NT2/D1 (cell line): ENCODE measurements around the gene SLC7A1.

Experiments used
- DNase-seq: peaks from one replicate; pipeline ENCODE4 v3.0.0-alpha.2; 2011; ENCODE audit warnings: low read depth, low spot score
- H3K27me3 ChIP-seq: 2 replicates; pipeline ENCODE4 v1.6.0; 2011; ENCODE audit warnings: mild to moderate bottlenecking; ENCODE audit not compliant: insufficient read length, insufficient read depth
- H3K36me3 ChIP-seq: 2 replicates; pipeline ENCODE4 v1.6.1; 2011; ENCODE audit warnings: mild to moderate bottlenecking, low read length, mixed read lengths; ENCODE audit not compliant: insufficient read depth, insufficient read length
- H3K4me1 ChIP-seq: 2 replicates; pipeline ENCODE4 v1.5.1; 2011; ENCODE audit not compliant: insufficient read depth, insufficient read length
- H3K4me3 ChIP-seq: 2 replicates; pipeline ENCODE4 v1.5.1; 2011; ENCODE audit warnings: low read depth; ENCODE audit not compliant: insufficient read length
- H3K9ac ChIP-seq: 2 replicates; pipeline ENCODE4 v1.6.0; 2011; ENCODE audit warnings: low read depth; ENCODE audit not compliant: insufficient read length
- H3K9me3 ChIP-seq: 2 replicates; pipeline ENCODE4 v1.5.1; 2011; ENCODE audit warnings: mild to moderate bottlenecking, low read length; ENCODE audit not compliant: insufficient read depth
- SUZ12 ChIP-seq: IDR thresholded peaks from 2 replicates; pipeline ENCODE4 v1.6.1; 2011; ENCODE audit not compliant: insufficient read length, insufficient read depth; ENCODE audit errors: extremely low read depth
- YY1 ChIP-seq: IDR thresholded peaks from 2 replicates; pipeline ENCODE4 v1.6.1; 2011; ENCODE audit not compliant: insufficient read length, insufficient read depth
- ZNF274 ChIP-seq: IDR thresholded peaks from 2 replicates; pipeline ENCODE4 v1.6.1; 2011; ENCODE audit warnings: mild to moderate bottlenecking, low read depth, low read length

The SLC7A1 gene

DNA sequence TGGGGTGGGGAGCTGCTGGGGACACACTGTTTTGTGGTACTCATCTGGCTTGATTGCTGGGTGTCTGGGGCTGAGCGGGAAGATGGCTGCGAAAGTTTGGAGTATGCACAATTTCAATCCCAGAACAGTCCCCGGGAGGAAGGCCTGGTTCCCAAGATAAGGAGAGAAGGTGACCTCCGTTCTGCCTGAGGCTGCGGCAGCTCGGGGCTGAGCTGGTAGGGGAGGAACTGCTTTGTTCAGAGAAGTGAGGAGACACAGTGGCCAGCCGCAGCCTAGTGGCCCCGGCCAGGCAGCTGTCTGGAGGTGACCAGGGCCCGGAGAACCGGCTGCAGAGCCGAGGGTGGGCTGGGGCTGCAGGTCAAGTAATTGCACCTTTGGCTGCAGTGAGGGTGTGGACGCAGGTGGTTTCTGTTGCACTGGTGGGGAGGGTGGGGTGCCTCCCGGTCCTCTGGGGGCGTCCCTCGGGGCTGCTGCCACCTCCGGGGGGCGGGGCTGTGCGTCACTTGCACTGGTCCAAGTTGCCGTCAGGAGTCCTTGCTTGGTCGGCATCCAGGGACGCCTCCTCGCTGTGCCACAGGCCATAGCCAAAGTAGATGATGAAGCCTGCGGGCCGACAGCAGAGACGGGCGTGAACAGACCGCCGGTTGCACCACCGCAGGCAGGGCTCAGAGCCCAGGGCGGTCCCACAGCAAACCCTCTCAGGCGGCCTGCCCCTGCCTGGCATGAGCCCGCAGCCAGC, 81.3 kb downstream of the SLC7A1 start:
- TF ChIP-seq ZNF274 (no peak), YY1 (no peak), SUZ12 (no peak)
- H3K4me1 ChIP-seq: no peaks in the 10 kb centered on the region
- no peak for DNase-seq
- H3K27me3 ChIP-seq: no peaks in the 10 kb centered on the region
- H3K4me3 ChIP-seq: no peak overlapping the region
- no peak overlapping the region for H3K9ac ChIP-seq
- no peaks in the 10 kb centered on the region for H3K9me3 ChIP-seq
- H3K36me3 ChIP-seq: peaks cover 83% of the 10 kb centered on the region

DNA sequence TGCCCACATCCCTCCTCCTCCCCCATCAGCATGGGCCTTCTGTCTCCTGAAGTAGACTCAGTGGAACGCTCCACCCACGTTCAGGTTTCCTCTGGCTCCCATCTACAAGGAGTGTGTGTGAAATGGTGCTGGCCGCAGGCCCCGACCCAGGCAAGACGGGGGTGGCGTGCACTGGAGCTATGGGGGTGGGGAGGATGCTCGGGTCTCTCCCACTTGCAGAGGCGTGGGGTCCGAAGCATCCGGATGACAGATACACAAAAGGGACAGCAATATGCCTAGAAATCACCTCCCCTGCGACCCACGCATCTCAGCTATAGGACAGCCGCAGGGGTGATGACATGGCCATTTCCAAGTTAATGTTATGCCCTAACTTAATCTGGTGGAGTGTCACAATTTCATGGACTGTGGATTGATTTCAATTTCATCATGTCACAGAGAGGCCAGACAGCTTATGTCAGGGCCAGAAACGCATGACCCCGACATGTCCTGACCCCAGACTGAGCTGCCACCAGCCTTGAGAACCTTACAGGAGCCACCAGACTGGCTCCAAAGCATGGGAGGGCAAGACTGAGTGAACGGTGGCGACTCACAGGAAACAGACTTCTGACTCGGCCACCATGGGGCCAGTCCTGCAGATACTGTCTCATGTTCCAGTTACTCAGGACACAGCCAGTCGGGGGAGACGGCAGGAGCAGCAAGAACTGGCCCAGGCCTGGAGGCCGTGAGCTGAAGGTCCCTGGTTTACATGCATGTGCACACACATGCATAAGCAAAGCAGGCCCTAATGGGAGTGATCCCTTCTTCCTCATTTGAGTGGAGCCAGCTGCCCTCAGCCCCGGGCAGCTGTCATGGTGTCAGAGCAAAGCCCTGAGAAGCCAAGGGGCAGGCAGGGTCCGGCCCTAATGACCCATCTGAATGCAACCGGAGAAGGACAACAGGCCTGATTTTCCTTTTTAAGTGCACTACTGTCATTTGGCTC, 82.2 kb downstream of the SLC7A1 start:
- no peaks in the 10 kb centered on the region for H3K27me3 ChIP-seq
- H3K9ac ChIP-seq: no peak overlapping the region
- peaks cover 2% of the 10 kb centered on the region for H3K4me1 ChIP-seq
- DNase-seq: no peak
- TF ChIP-seq YY1 (no peak), SUZ12 (no peak), ZNF274 (no peak)
- H3K9me3 ChIP-seq: no peaks in the 10 kb centered on the region
- H3K4me3 ChIP-seq: no peak overlapping the region
- peaks cover 75% of the 10 kb centered on the region for H3K36me3 ChIP-seq

DNA sequence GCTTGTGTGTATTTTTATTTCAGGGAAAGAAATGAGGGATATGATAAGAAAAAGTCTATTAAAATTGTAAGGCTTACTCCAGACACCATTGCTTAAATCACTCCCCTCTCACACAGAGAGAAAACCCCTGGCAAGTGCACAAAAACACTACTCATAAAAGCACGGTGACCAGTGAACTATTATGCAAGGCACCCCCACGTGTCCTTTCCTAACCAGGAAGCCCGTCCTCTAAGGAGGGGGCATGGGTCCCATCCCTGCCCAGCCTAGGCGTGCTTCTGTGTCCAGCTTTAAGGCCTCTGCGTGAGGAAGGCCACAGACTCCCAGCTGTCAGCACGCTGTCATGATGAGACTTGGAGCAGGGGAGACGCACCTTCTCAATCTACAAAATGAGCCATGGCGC, 83.5 kb downstream of the SLC7A1 start:
- Histone ChIP-seq H3K36me3 (peaks cover 62% of the 10 kb centered on the region), H3K9ac (no peak overlapping the region), H3K9me3 (no peaks in the 10 kb centered on the region), H3K4me1 (peaks cover 3% of the 10 kb centered on the region), H3K27me3 (no peaks in the 10 kb centered on the region), H3K4me3 (no peak overlapping the region)
- DNase-seq: no peak
- no peak for TF ChIP-seq ZNF274
- TF ChIP-seq SUZ12: no peak
- no peak for TF ChIP-seq YY1

DNA sequence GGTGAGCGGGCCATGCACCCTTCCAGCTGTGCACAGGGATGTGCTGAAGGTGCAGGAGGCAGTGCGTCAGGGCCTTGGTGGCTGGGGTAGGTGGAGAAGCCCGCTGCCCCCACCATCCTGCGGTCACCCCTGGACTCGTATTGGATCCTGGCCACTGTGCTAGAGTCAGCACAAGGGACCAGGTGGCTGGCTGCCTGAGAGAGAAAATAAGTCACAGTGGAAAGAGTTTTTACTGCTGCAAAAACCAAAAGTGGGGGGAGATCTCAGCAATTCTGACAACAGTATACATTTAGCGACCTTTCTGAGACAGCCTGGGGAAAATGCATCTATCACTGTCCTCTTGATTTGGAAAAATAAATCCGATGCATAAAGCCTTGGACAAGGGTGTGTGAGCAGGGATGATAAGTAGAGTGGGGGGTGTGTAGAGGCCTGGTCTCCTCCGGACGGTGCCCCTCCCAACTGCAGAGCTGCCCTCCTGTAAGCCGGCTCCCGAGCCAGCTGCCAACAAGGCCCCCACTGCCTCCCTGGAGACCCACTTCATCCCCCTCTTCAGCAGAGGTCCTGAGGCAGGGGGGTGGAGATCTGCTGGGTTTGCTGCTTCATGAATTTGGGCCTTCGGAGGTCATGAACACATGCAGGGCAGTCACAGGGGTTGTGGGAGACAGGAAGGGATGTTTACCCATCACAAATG, 84.2 kb downstream of the SLC7A1 start:
- H3K4me1 ChIP-seq: peaks cover 3% of the 10 kb centered on the region
- H3K36me3 ChIP-seq: peaks cover 55% of the 10 kb centered on the region
- no peaks in the 10 kb centered on the region for H3K27me3 ChIP-seq
- DNase-seq: no peak
- TF ChIP-seq SUZ12 (no peak), ZNF274 (no peak), YY1 (no peak)
- H3K9me3 ChIP-seq: no peaks in the 10 kb centered on the region
- no peak overlapping the region for H3K9ac ChIP-seq
- no peak overlapping the region for H3K4me3 ChIP-seq

DNA sequence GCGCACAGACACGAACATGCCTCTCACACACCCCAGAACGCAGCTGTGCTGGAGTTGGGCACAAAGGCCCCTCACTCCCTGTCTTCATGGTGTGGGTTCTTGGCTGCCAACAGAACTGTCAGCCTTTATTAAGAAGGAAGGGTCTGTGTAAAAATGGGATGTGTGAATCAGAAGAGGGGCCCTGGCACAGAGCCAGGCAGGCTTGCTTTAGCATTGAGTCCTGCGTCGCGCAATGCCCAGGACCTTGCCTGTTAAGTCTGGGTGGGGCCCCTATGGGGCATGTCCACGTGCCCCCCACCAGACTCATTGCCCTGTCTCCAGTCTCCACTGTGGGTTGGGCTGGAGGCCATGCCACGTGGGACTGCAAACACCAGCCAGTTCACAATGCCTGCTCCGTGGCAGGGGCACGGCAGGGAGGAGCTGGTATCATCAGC, 84.8 kb downstream of the SLC7A1 start:
- no peak for DNase-seq
- TF ChIP-seq YY1 (no peak), ZNF274 (no peak), SUZ12 (no peak)
- Histone ChIP-seq H3K36me3 (peaks cover 49% of the 10 kb centered on the region), H3K4me1 (peaks cover 4% of the 10 kb centered on the region), H3K27me3 (no peaks in the 10 kb centered on the region), H3K9me3 (no peaks in the 10 kb centered on the region), H3K9ac (no peak overlapping the region), H3K4me3 (no peak overlapping the region)

DNA sequence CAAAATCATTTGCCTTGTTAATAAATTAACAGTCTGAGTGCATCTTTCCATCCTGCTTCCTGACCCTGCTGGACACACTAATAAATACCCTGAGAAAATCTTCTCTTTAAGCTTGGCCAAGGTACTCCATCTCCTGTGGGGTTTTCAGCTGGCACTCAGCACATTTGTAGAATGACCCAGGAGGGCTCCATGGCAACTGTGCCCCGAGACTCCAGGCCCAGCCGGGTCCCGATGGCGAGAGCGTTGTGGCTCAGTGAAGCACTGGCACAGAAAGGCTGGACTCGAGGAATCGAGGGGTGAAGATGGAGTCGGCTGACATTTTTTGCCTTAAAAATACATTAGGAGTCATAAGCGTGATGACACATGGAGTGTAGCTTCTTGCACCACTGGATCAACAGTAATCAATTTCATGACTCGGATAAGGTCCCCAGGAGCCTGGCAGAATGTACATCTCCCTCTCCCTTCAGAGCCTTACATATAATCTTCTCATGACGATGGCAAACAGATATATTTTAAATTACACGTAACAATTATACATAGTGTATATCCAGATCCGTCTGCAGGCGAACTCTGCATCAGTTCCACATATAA, 85.4 kb downstream of the SLC7A1 start:
- DNase-seq: no peak
- no peak for TF ChIP-seq YY1
- no peak for TF ChIP-seq ZNF274
- no peak for TF ChIP-seq SUZ12
- no peaks in the 10 kb centered on the region for H3K9me3 ChIP-seq
- no peaks in the 10 kb centered on the region for H3K27me3 ChIP-seq
- H3K4me1 ChIP-seq: peaks cover 5% of the 10 kb centered on the region
- no peak overlapping the region for H3K4me3 ChIP-seq
- peaks cover 43% of the 10 kb centered on the region for H3K36me3 ChIP-seq
- no peak overlapping the region for H3K9ac ChIP-seq
